HepG2 (cell line): ENCODE results near the gene CLDN14. TPM values are rescaled to one million over a fixed set of nuclear protein-coding genes. Genes with fewer than 3 reads are reported as not detected.
A peak's percentile ranks its signal among the peaks of the same experiment; 100 is the strongest.

Experiments
- JUNB ChIP-seq: sonication (generic); formaldehyde crosslinking; IDR thresholded peaks from 2 replicates; pipeline ENCODE4 v1.8.0; 2022; ENCODE audit warnings: missing genetic modification reagents, mild to moderate bottlenecking, borderline replicate concordance
- NFE2L1 ChIP-seq: sonication (generic); formaldehyde crosslinking; IDR thresholded peaks from 2 replicates; pipeline ENCODE4 v1.4.0; 2020; ENCODE audit warnings: missing genetic modification reagents, mild to moderate bottlenecking, borderline replicate concordance
- SMARCE1 ChIP-seq: fragments of 450-650 bp; IDR thresholded peaks from 2 replicates; pipeline ENCODE4 v1.6.1; 2017; ENCODE audit warnings: borderline replicate concordance
- ZMYM3 ChIP-seq: sonication (generic); formaldehyde crosslinking; IDR thresholded peaks from 2 replicates; pipeline ENCODE4 v1.5.1; 2020; ENCODE audit warnings: mild to moderate bottlenecking, missing genetic modification reagents
- ZNF296 ChIP-seq: sonication (generic); formaldehyde crosslinking; conservative IDR thresholded peaks from 2 replicates; pipeline ENCODE4 v1.5.0; 2020; ENCODE audit warnings: mild to moderate bottlenecking, missing genetic modification reagents
- ZNF607 ChIP-seq: sonication (generic); formaldehyde crosslinking; IDR thresholded peaks from 2 replicates; pipeline ENCODE4 v1.5.1; 2020; ENCODE audit warnings: missing genetic modification reagents, mild to moderate bottlenecking, borderline replicate concordance
- polyA plus RNA-seq, 8 experiments: library from polyadenylated mRNA; depleted of rRNA in 3 of 8; stranded (reverse) in 7 of 8; unstranded in 1 of 8; fragments of >200 nt; fragmentation: Illumina TruSeq in 4 of 8; extraction: Trizol in 4 of 8; gene quantifications; 2 replicates each; pipeline versions ENCODE4 v1.2.1 to v1.2.3, GENCODE V29; 2011 to 2016; ENCODE audit warnings: low read depth in 4 of 8, missing spikeins in 1 of 8, mixed read lengths in 1 of 8; ENCODE audit not compliant: insufficient read depth in 1 of 8
- total RNA-seq, 5 experiments: library from RNA; depleted of rRNA; stranded (reverse); fragments of >200 nt; fragmentation: Illumina TruSeq; extraction: Trizol; gene quantifications; 2 replicates each; pipeline ENCODE4 v1.2.3, GENCODE V29; 2016; ENCODE audit warnings: low read depth in 1 of 5
- TF ChIP-seq, protein P1 (sequence below): sonication (generic); formaldehyde crosslinking; IDR thresholded peaks from 2 replicates; pipeline ENCODE4 v1.4.0; 2020; ENCODE audit warnings: missing genetic modification reagents, borderline replicate concordance
- TF ChIP-seq, protein P2 (sequence below): sonication (generic); formaldehyde crosslinking; IDR thresholded peaks from 2 replicates; pipeline ENCODE4 v1.8.1; 2023; ENCODE audit warnings: missing genetic modification reagents, mild to moderate bottlenecking, borderline replicate concordance
- TF ChIP-seq, protein P3 (sequence below): sonication (generic); formaldehyde crosslinking; conservative IDR thresholded peaks from 2 replicates; pipeline ENCODE4 v1.4.0; 2020; ENCODE audit warnings: missing genetic modification reagents
- TF ChIP-seq, protein P4 (sequence below): sonication (generic); formaldehyde crosslinking; conservative IDR thresholded peaks from 2 replicates; pipeline ENCODE4 v1.8.1; 2023; ENCODE audit warnings: missing genetic modification reagents
- TF ChIP-seq, protein P5 (sequence below): sonication (generic); formaldehyde crosslinking; conservative IDR thresholded peaks from 2 replicates; pipeline ENCODE4 v1.8.0; 2022; ENCODE audit warnings: missing genetic modification reagents

Gene CLDN14
- total and polyA plus RNA-seq, 2 of the 13 experiments (the other 11 are each of a cell fraction or from before 2014, with no cell fraction given) = 1.1 to 1.4 TPM

DNA sequence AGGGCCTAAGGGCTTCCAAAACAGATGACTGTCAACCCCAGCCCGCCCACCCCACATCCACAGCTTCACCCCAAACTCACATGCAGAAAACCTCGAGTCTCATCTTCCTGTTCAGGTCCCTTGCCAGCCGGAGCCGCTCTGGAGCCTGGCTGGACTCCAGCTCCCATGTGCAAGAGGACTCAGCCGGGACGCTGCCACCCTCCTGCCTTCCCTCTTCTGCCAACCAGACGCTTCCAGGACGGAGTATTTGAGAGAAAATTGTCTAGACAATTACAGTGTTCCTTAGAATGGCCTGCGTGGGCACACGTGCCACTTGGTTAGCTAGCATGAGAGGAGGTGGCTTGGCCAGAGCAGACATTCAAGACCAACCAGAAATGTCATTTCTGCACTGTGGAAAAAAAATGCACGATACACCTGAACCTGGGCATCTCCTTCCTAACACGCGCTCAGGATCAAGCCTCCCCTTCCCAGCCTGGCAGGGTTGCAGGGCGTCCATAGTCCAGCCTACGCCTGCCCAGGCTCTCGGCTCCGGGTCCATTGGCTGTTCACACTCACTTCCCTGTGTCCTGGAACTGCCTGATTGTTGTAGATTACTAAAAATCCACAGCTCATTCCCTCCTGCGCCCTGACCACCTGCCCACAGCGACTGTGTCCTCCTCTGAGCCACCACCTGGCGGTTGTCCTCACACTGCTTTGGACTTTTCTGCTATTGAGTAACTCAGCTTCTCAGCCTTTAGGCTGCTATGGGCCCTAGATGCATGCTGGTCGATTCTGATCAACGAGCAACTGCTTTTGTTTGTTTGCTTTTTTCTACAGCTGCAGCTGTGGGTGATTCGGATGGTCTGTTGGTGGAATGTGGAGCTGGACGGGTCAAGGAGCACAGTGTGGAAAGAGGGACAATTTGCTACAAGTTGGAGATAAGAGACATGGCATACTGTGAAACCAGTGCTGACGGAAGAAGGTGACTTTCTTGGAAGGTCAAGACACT, at the start of gene CLDN14 (continued):
- TF ChIP-seq SMARCE1 (no peak), ZNF296 (CRISPR knock-in tag) (0 out of 2 replicates have a peak, but pooled peaks have one; percentile 81), NFE2L1 (CRISPR knock-in tag) (no peak), JUNB (CRISPR knock-in tag) (peak; percentile 71), ZMYM3 (CRISPR knock-in tag) (peak; percentile 87), ZNF607 (peak; percentile 95)
- TF ChIP-seq, protein P1, sequence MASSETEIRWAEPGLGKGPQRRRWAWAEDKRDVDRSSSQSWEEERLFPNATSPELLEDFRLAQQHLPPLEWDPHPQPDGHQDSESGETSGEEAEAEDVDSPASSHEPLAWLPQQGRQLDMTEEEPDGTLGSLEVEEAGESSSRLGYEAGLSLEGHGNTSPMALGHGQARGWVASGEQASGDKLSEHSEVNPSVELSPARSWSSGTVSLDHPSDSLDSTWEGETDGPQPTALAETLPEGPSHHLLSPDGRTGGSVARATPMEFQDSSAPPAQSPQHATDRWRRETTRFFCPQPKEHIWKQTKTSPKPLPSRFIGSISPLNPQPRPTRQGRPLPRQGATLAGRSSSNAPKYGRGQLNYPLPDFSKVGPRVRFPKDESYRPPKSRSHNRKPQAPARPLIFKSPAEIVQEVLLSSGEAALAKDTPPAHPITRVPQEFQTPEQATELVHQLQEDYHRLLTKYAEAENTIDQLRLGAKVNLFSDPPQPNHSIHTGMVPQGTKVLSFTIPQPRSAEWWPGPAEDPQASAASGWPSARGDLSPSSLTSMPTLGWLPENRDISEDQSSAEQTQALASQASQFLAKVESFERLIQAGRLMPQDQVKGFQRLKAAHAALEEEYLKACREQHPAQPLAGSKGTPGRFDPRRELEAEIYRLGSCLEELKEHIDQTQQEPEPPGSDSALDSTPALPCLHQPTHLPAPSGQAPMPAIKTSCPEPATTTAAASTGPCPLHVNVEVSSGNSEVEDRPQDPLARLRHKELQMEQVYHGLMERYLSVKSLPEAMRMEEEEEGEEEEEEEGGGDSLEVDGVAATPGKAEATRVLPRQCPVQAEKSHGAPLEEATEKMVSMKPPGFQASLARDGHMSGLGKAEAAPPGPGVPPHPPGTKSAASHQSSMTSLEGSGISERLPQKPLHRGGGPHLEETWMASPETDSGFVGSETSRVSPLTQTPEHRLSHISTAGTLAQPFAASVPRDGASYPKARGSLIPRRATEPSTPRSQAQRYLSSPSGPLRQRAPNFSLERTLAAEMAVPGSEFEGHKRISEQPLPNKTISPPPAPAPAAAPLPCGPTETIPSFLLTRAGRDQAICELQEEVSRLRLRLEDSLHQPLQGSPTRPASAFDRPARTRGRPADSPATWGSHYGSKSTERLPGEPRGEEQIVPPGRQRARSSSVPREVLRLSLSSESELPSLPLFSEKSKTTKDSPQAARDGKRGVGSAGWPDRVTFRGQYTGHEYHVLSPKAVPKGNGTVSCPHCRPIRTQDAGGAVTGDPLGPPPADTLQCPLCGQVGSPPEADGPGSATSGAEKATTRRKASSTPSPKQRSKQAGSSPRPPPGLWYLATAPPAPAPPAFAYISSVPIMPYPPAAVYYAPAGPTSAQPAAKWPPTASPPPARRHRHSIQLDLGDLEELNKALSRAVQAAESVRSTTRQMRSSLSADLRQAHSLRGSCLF (CRISPR knock-in tag) = no peak
- TF ChIP-seq, protein P2, sequence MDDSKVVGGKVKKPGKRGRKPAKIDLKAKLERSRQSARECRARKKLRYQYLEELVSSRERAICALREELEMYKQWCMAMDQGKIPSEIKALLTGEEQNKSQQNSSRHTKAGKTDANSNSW = peak; percentile 50; the same call in 1 of the 2 replicates
- TF ChIP-seq, protein P3, sequence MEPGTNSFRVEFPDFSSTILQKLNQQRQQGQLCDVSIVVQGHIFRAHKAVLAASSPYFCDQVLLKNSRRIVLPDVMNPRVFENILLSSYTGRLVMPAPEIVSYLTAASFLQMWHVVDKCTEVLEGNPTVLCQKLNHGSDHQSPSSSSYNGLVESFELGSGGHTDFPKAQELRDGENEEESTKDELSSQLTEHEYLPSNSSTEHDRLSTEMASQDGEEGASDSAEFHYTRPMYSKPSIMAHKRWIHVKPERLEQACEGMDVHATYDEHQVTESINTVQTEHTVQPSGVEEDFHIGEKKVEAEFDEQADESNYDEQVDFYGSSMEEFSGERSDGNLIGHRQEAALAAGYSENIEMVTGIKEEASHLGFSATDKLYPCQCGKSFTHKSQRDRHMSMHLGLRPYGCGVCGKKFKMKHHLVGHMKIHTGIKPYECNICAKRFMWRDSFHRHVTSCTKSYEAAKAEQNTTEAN (CRISPR knock-in tag) = peak; percentile 81
- TF ChIP-seq, protein P4, sequence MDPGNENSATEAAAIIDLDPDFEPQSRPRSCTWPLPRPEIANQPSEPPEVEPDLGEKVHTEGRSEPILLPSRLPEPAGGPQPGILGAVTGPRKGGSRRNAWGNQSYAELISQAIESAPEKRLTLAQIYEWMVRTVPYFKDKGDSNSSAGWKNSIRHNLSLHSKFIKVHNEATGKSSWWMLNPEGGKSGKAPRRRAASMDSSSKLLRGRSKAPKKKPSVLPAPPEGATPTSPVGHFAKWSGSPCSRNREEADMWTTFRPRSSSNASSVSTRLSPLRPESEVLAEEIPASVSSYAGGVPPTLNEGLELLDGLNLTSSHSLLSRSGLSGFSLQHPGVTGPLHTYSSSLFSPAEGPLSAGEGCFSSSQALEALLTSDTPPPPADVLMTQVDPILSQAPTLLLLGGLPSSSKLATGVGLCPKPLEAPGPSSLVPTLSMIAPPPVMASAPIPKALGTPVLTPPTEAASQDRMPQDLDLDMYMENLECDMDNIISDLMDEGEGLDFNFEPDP (CRISPR knock-in tag) = peak; percentile 82; the same call in 1 of the 2 replicates
- TF ChIP-seq, protein P5, sequence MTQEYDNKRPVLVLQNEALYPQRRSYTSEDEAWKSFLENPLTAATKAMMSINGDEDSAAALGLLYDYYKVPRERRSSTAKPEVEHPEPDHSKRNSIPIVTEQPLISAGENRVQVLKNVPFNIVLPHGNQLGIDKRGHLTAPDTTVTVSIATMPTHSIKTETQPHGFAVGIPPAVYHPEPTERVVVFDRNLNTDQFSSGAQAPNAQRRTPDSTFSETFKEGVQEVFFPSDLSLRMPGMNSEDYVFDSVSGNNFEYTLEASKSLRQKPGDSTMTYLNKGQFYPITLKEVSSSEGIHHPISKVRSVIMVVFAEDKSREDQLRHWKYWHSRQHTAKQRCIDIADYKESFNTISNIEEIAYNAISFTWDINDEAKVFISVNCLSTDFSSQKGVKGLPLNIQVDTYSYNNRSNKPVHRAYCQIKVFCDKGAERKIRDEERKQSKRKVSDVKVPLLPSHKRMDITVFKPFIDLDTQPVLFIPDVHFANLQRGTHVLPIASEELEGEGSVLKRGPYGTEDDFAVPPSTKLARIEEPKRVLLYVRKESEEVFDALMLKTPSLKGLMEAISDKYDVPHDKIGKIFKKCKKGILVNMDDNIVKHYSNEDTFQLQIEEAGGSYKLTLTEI (CRISPR knock-in tag) = no peak
